Trophoblast cell (in vitro differentiated cells and primary cell): ENCODE data around the gene DPCD.

Source experiments
- DNase-seq, 2 donors: peaks; one replicate each; pipeline ENCODE4 v3.0.0-alpha.2; 2016
- H2AFZ ChIP-seq: 2 replicates; pipeline ENCODE4 v1.6.1; 2013; ENCODE audit warnings: low read length, moderate library complexity, mild to moderate bottlenecking; ENCODE audit not compliant: insufficient read depth, poor library complexity
- H2AK5ac ChIP-seq: 2 replicates; pipeline ENCODE4 v1.6.1; 2013; ENCODE audit warnings: mild to moderate bottlenecking, low read length
- H2BK120ac ChIP-seq: 2 replicates; pipeline ENCODE4 v1.6.1; 2013; ENCODE audit warnings: low read length, mild to moderate bottlenecking, moderate library complexity; ENCODE audit not compliant: insufficient read depth, poor library complexity
- H2BK12ac ChIP-seq: 2 replicates; pipeline ENCODE4 v1.6.1; 2013; ENCODE audit warnings: mild to moderate bottlenecking, low read length, moderate library complexity
- H2BK5ac ChIP-seq: 2 replicates; pipeline ENCODE4 v1.6.1; 2013; ENCODE audit warnings: low read length, low read depth, moderate library complexity, mild to moderate bottlenecking; ENCODE audit not compliant: poor library complexity
- H3K14ac ChIP-seq: 2 replicates; pipeline ENCODE4 v1.6.1; 2013; ENCODE audit warnings: mild to moderate bottlenecking, low read length
- H3K18ac ChIP-seq: 2 replicates; pipeline ENCODE4 v1.6.1; 2013; ENCODE audit warnings: mild to moderate bottlenecking, low read length
- H3K23ac ChIP-seq: 2 replicates; pipeline ENCODE4 v1.6.1; 2013; ENCODE audit warnings: low read length
- H3K27ac ChIP-seq: 2 replicates; pipeline ENCODE4 v1.5.1; 2013; ENCODE audit warnings: low read depth, mild to moderate bottlenecking, inconsistent platforms, low read length, moderate library complexity
- H3K27me3 ChIP-seq: 2 replicates; pipeline ENCODE4 v1.6.1; 2013; ENCODE audit warnings: inconsistent platforms, mild to moderate bottlenecking, low read length, moderate library complexity; ENCODE audit not compliant: insufficient read depth
- H3K36me3 ChIP-seq, 2 experiments: 1 replicate in 1 of 2; 2 replicates in 1 of 2; pipeline ENCODE4 v1.6.1; 2013; ENCODE audit warnings: low read length in 2 of 2, mild to moderate bottlenecking in 2 of 2, moderate library complexity in 1 of 2; ENCODE audit not compliant: insufficient read depth in 2 of 2, control insufficient read depth in 1 of 2
- H3K4ac ChIP-seq: 2 replicates; pipeline ENCODE4 v1.6.1; 2013; ENCODE audit warnings: low read depth, mild to moderate bottlenecking, low read length, moderate library complexity
- H3K4me1 ChIP-seq, 2 experiments: 1 replicate in 1 of 2; 2 replicates in 1 of 2; pipeline ENCODE4 v1.6.1; 2013; ENCODE audit warnings: low read length in 2 of 2, mild to moderate bottlenecking in 2 of 2, moderate library complexity in 1 of 2; ENCODE audit not compliant: insufficient read depth in 2 of 2, control insufficient read depth in 1 of 2
- H3K4me2 ChIP-seq: 2 replicates; pipeline ENCODE4 v1.6.1; 2013; ENCODE audit warnings: inconsistent platforms, mild to moderate bottlenecking, low read length, moderate library complexity
- H3K4me3 ChIP-seq: 2 replicates; pipeline ENCODE4 v1.5.1; 2013; ENCODE audit warnings: mild to moderate bottlenecking, low read depth, low read length, inconsistent platforms
- H3K79me1 ChIP-seq: one replicate; pipeline ENCODE4 v1.6.1; 2013; ENCODE audit warnings: low read length
- H3K79me2 ChIP-seq: 2 replicates; pipeline ENCODE4 v1.6.1; 2013; ENCODE audit warnings: low read length, mild to moderate bottlenecking; ENCODE audit not compliant: control insufficient read depth, insufficient read depth, poor library complexity
- H3K9ac ChIP-seq: 2 replicates; pipeline ENCODE4 v1.6.1; 2013; ENCODE audit warnings: mild to moderate bottlenecking, low read length
- H3K9me3 ChIP-seq: 2 replicates; pipeline ENCODE4 v1.6.1; 2013; ENCODE audit warnings: low read depth, mild to moderate bottlenecking, control low read depth, inconsistent platforms, low read length; ENCODE audit not compliant: insufficient read depth
- H4K12ac ChIP-seq: 2 replicates; pipeline ENCODE4 v1.6.1; 2013; ENCODE audit warnings: low read depth, mild to moderate bottlenecking, low read length, moderate library complexity
- H4K8ac ChIP-seq: 2 replicates; pipeline ENCODE4 v1.6.1; 2013; ENCODE audit warnings: low read depth, mild to moderate bottlenecking, low read length, moderate library complexity
- H4K91ac ChIP-seq: one replicate; pipeline ENCODE4 v1.6.1; 2013; ENCODE audit warnings: low read depth, mild to moderate bottlenecking, low read length, moderate library complexity
- WGBS: extraction: QIAGEN DNeasy Blood & Tissue Kit; methylation state at CpG from one replicate; pipeline ENCODE4 v1.1.7; 2013; ENCODE audit warnings: missing lambda C conversion rate; ENCODE audit not compliant: insufficient read length, insufficient coverage; ENCODE audit errors: extremely low coverage; 5-methylcytosine and 5-hydroxymethylcytosine counted together

The DPCD gene

DNA sequence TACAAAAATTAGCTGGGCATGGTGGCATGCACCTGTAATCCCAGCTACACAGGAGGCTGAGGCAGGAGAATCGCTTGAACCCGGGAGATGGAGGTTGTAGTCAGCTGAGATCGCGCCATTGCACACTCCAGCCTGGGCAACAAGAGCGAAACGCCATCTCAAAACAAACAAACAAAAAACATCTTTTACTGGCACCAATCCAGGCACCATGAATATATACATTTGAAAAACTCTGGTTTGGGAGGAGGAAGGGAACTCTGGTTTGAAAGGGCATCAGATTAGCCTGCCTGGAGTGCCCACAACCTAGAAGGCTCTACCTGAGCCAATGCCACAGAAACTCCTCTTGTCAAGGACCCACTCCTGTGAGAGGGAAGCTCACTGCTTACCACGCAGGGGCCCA is 16.0 kb upstream of the DPCD start:
- no peak for DNase-seq
- peaks cover 6% of the 10 kb centered on the region for H3K27me3 ChIP-seq
- H4K8ac ChIP-seq = no peak overlapping the region
- no peaks in the 10 kb centered on the region for H3K36me3 ChIP-seq
- H3K9me3 ChIP-seq = peaks cover 4% of the 10 kb centered on the region
- no peak overlapping the region for H4K12ac ChIP-seq
- no peak overlapping the region for H3K9ac ChIP-seq
- H3K4me1 ChIP-seq = peaks cover 0 to 10% of the 10 kb centered on the region in 2 experiments
- H2AFZ ChIP-seq = no peak overlapping the region
- H2AK5ac ChIP-seq = no peak overlapping the region
- no peak overlapping the region for H3K4me3 ChIP-seq
- H2BK12ac ChIP-seq = no peak overlapping the region
- H2BK120ac ChIP-seq = no peak overlapping the region
- no peak overlapping the region for H3K18ac ChIP-seq
- WGBS = no CpG with 5 or more reads among the region's 7 CpGs
- H3K23ac ChIP-seq = no peak overlapping the region
- no peak overlapping the region for H4K91ac ChIP-seq
- H3K4ac ChIP-seq = no peak overlapping the region
- H3K27ac ChIP-seq = no peak overlapping the region
- no peak overlapping the region for H3K14ac ChIP-seq
- no peak overlapping the region for H2BK5ac ChIP-seq
- peaks cover 2% of the 10 kb centered on the region for H3K79me2 ChIP-seq
- no peak overlapping the region for H3K4me2 ChIP-seq
- no peaks in the 10 kb centered on the region for H3K79me1 ChIP-seq

DNA sequence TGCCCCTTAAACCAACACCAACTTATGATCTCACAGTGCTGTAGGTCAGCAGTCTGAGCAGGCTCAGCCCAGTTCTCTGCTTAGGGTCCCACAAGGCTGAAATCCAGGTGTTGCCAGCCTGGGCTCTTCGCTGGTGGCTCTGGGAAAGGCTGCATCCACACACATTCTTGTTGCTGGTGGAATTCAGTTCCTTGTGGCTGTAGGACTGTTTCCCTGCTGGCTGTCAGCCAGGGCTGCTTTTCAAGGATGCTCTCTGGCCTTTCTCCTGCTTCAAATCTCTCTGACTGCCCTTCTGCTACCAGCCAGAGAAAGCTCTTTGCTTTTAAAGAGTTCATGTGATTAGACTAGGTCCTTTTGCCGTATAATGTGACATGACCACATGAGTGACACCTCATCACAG is 15.3 kb upstream of the DPCD start:
- Histone ChIP-seq H3K14ac (no peak overlapping the region), H4K8ac (no peak overlapping the region), H2BK120ac (no peak overlapping the region), H3K4me1 (peaks cover 0 to 10% of the 10 kb centered on the region in 2 experiments), H3K4ac (no peak overlapping the region), H4K12ac (no peak overlapping the region), H3K4me2 (no peak overlapping the region), H3K27ac (no peak overlapping the region), H3K27me3 (peaks cover 3% of the 10 kb centered on the region), H2AFZ (no peak overlapping the region), H2BK5ac (no peak overlapping the region), H2AK5ac (no peak overlapping the region), H3K23ac (no peak overlapping the region), H4K91ac (no peak overlapping the region), H2BK12ac (no peak overlapping the region), H3K18ac (no peak overlapping the region), H3K36me3 (peaks cover 0 to 2% of the 10 kb centered on the region in 2 experiments), H3K9me3 (peaks cover 4% of the 10 kb centered on the region), H3K9ac (peak overlapping the region; percentile 11), H3K79me2 (peaks cover 2% of the 10 kb centered on the region), H3K4me3 (no peak overlapping the region), H3K79me1 (no peaks in the 10 kb centered on the region)
- no peak for DNase-seq
- no CpG with 5 or more reads among the region's 2 CpGs for WGBS

DNA sequence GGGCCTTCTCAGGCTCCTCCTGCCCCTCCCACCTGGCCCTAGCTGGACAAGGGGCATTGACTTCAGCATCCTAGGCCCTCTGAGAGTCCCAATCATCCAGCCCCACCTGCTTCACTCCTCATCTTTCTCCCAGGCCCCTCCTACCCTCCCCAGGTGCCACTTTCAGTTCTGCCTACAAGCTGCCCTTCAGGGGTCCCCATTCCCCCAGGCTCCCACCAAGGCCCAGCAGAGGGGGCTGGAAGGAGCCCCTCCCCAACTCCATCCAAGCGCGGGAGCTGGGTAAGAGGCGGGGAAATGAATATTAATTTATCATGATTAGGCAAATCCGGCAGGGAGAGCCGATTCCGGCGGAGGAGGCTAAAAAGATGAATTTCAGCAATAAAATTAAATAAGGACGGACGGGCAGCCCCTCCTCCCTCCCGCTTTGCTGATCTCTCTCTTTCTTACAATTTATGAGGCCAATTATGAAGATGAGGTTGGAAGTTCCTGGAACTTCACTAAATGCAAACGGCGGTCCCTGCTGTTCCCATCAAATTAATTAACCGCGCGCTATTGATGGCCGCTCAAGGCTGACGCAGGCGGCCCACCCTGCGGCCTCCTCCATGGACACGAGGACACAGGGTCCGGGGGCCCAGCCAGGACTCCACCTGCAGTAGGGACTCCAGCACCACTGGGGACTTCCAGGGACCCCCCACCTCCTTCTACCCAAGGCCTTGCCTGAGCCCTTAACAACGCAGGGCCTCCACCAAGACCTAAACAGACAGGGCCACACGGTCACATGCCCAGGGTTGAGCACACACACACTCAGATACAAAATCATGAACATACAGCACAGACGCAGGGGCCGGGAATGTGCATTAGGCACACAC is 14.0 kb upstream of the DPCD start:
- Histone ChIP-seq H3K4me1 (peaks cover 0 to 10% of the 10 kb centered on the region in 2 experiments), H3K14ac (no peak overlapping the region), H3K9ac (no peak overlapping the region), H4K8ac (no peak overlapping the region), H4K91ac (no peak overlapping the region), H3K27ac (no peak overlapping the region), H2AK5ac (no peak overlapping the region), H3K79me1 (no peaks in the 10 kb centered on the region), H2BK12ac (no peak overlapping the region), H2AFZ (no peak overlapping the region), H3K4me2 (no peak overlapping the region), H3K18ac (no peak overlapping the region), H3K4me3 (no peak overlapping the region), H3K36me3 (peaks cover 6 to 10% of the 10 kb centered on the region in 2 experiments), H3K4ac (no peak overlapping the region), H3K27me3 (peaks cover 2% of the 10 kb centered on the region), H4K12ac (no peak overlapping the region), H3K23ac (no peak overlapping the region), H2BK120ac (no peak overlapping the region), H2BK5ac (no peak overlapping the region), H3K79me2 (peaks cover 2% of the 10 kb centered on the region), H3K9me3 (peaks cover 4% of the 10 kb centered on the region)
- no peak for DNase-seq
- WGBS = no CpG with 5 or more reads among the region's 25 CpGs

DNA sequence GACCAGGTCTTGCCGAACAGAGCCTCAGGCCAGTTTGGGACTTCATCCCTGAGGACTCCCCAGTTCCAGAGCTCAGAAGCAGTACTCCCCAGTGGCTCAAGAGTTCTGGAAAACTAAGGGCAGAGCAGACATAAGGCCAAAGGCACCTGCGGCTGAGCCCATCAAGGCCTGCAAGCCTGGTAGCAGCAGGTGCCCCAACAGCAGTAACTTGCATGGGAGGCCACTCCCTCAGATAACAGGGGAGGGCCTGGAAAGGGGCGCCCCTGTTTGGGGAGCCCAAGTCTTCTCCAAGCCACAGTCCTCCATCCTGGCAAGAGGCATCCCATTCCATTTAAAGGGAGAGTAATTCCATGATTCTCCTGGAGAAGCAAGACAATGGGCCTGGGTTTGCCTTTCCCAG is 13.0 kb upstream of the DPCD start:
- no peak overlapping the region for H3K4ac ChIP-seq
- no peaks in the 10 kb centered on the region for H3K79me2 ChIP-seq
- peaks cover 4% of the 10 kb centered on the region for H3K9me3 ChIP-seq
- H3K9ac ChIP-seq = no peak overlapping the region
- H4K12ac ChIP-seq = no peak overlapping the region
- no CpG with 5 or more reads among the region's 3 CpGs for WGBS
- H3K27ac ChIP-seq = no peak overlapping the region
- H3K4me2 ChIP-seq = no peak overlapping the region
- no peak overlapping the region for H2AFZ ChIP-seq
- H4K8ac ChIP-seq = no peak overlapping the region
- no peaks in the 10 kb centered on the region for H3K27me3 ChIP-seq
- no peak overlapping the region for H2AK5ac ChIP-seq
- H3K79me1 ChIP-seq = no peaks in the 10 kb centered on the region
- H3K18ac ChIP-seq = no peak overlapping the region
- H2BK5ac ChIP-seq = no peak overlapping the region
- no peak overlapping the region for H2BK12ac ChIP-seq
- no peak overlapping the region for H2BK120ac ChIP-seq
- no peak overlapping the region for H4K91ac ChIP-seq
- H3K14ac ChIP-seq = no peak overlapping the region
- peaks cover 16 to 19% of the 10 kb centered on the region in 2 experiments for H3K36me3 ChIP-seq
- DNase-seq = no peak
- H3K4me1 ChIP-seq = peaks cover 0 to 3% of the 10 kb centered on the region in 2 experiments
- H3K23ac ChIP-seq = no peak overlapping the region
- H3K4me3 ChIP-seq = no peak overlapping the region
